Mucosa of rectum (tissue), 2 donors: ENCODE results near the gene CLDND1.

Experiments used
- H3K27ac ChIP-seq, 2 donors: one replicate each; pipeline ENCODE4 v1.7.0; 2013; ENCODE audit warnings: inconsistent platforms in 2 of 2, low read depth in 2 of 2, low read length in 2 of 2
- H3K27me3 ChIP-seq, 2 donors: one replicate each; pipeline ENCODE4 v1.7.0; 2013; ENCODE audit warnings: low read length in 2 of 2; ENCODE audit not compliant: control insufficient read depth in 2 of 2, insufficient read depth in 2 of 2
- H3K36me3 ChIP-seq, 2 donors: one replicate each; pipeline ENCODE4 v1.7.0; 2013; ENCODE audit warnings: low read length in 2 of 2; ENCODE audit not compliant: control insufficient read depth in 2 of 2, insufficient read depth in 2 of 2
- H3K4me1 ChIP-seq, 2 donors: one replicate each; pipeline ENCODE4 v1.7.0; 2013; ENCODE audit warnings: low read length in 2 of 2, mild to moderate bottlenecking in 1 of 2; ENCODE audit not compliant: control insufficient read depth in 2 of 2, insufficient read depth in 2 of 2
- H3K4me3 ChIP-seq, 2 donors: one replicate each; pipeline ENCODE4 v1.7.0; 2013; ENCODE audit warnings: low read length in 2 of 2
- H3K9ac ChIP-seq, 2 donors: one replicate each; pipeline ENCODE4 v1.7.0; 2013; ENCODE audit warnings: low read length in 2 of 2, low read depth in 1 of 2, mild to moderate bottlenecking in 1 of 2
- H3K9me3 ChIP-seq, 2 donors: one replicate each; pipeline ENCODE4 v1.7.0; 2013; ENCODE audit warnings: low read length in 2 of 2; ENCODE audit not compliant: control insufficient read depth in 2 of 2
- donor health status: healthy.
- donor health status: Normal muscosa, but diverticular disease.

The CLDND1 gene

GRCh38 chr3:98532709-98533571, 10.2 kb upstream of the CLDND1 start:
- H3K4me3 ChIP-seq = peak overlapping the region; percentile 45 to 65
- H3K9ac ChIP-seq = peak overlapping the region; percentile 50 to 66
- no peaks in the 10 kb centered on the region for H3K27me3 ChIP-seq
- H3K36me3 ChIP-seq = no peaks in the 10 kb centered on the region
- no peaks in the 10 kb centered on the region for H3K4me1 ChIP-seq
- no peaks in the 10 kb centered on the region for H3K9me3 ChIP-seq
- H3K27ac ChIP-seq = peak overlapping the region; percentile 68 to 76

- H3K27me3 ChIP-seq = no peaks in the 10 kb centered on the region
- H3K9ac ChIP-seq = peak overlapping the region; percentile 50 to 66
- H3K36me3 ChIP-seq = no peaks in the 10 kb centered on the region
- H3K9me3 ChIP-seq = no peaks in the 10 kb centered on the region
- H3K4me3 ChIP-seq = peak overlapping the region; percentile 45 to 65
- peak overlapping the region; percentile 68 to 76 for H3K27ac ChIP-seq
- H3K4me1 ChIP-seq = no peaks in the 10 kb centered on the region
These were observed 9.6 kb upstream of the CLDND1 start for GRCh38 chr3:98532275-98532637.

GRCh38 chr3:98531622-98532274, 9.0 kb upstream of the CLDND1 start, which contains the start of gene GPR15:
GPR15 (plus strand) TSS chr3:98531978; CDS start chr3:98532034, 56 bp downstream.
- no peaks in the 10 kb centered on the region for H3K27me3 ChIP-seq
- H3K4me1 ChIP-seq = no peaks in the 10 kb centered on the region
- peak within 1 kb of the TSS; percentile 45 to 65 for H3K4me3 ChIP-seq
- peak within 1 kb of the TSS; percentile 50 to 66 for H3K9ac ChIP-seq
- H3K27ac ChIP-seq = peak within 1 kb of the TSS; percentile 68 to 76
- H3K9me3 ChIP-seq = no peaks in the 10 kb centered on the region
- H3K36me3 ChIP-seq = no peaks in the 10 kb centered on the region

GRCh38 chr3:98530676-98531075, 8.0 kb upstream of the CLDND1 start:
- H3K9me3 ChIP-seq = no peaks in the 10 kb centered on the region
- H3K36me3 ChIP-seq = no peaks in the 10 kb centered on the region
- no peaks in the 10 kb centered on the region for H3K27me3 ChIP-seq
- H3K4me3 ChIP-seq = peak overlapping the region in 1 of 2 donors; percentile 10
- no peak overlapping the region for H3K9ac ChIP-seq
- H3K27ac ChIP-seq = peak overlapping the region in 1 of 2 donors; percentile 24
- H3K4me1 ChIP-seq = no peaks in the 10 kb centered on the region

- no peak overlapping the region for H3K9ac ChIP-seq
- no peaks in the 10 kb centered on the region for H3K27me3 ChIP-seq
- H3K4me3 ChIP-seq = peak overlapping the region in 1 of 2 donors; percentile 37
- H3K4me1 ChIP-seq = no peaks in the 10 kb centered on the region
- no peaks in the 10 kb centered on the region for H3K36me3 ChIP-seq
- H3K9me3 ChIP-seq = no peaks in the 10 kb centered on the region
- H3K27ac ChIP-seq = peak overlapping the region in 1 of 2 donors; percentile 57
These were observed 7.3 kb upstream of the CLDND1 start for GRCh38 chr3:98529856-98530459.

- Histone ChIP-seq H3K9me3 (no peaks in the 10 kb centered on the region), H3K4me1 (no peaks in the 10 kb centered on the region), H3K36me3 (no peaks in the 10 kb centered on the region), H3K27me3 (no peaks in the 10 kb centered on the region), H3K4me3 (no peak overlapping the region), H3K27ac (peak overlapping the region in 1 of 2 donors; percentile 25), H3K9ac (no peak overlapping the region)
These were observed 6.0 kb upstream of the CLDND1 start for GRCh38 chr3:98528474-98529346.

GRCh38 chr3:98525494-98525893, 2.8 kb upstream of the CLDND1 start:
- no peak overlapping the region for H3K4me3 ChIP-seq
- no peak overlapping the region for H3K27ac ChIP-seq

GRCh38 chr3:98521897-98522543, 682 bp downstream of the CLDND1 start:
- Histone ChIP-seq H3K27ac (peak overlapping the region; percentile 90 to 93), H3K27me3 (no peaks in the 10 kb centered on the region), H3K9me3 (no peaks in the 10 kb centered on the region), H3K4me3 (peak overlapping the region; percentile 77 to 91), H3K36me3 (peaks cover 10 to 17% of the 10 kb centered on the region in 2 donors), H3K9ac (peak overlapping the region; percentile 83 to 84), H3K4me1 (peaks cover 0 to 4% of the 10 kb centered on the region in 2 donors)

More at GRCh38 chr3:98525494-98525893, 2.8 kb upstream of the CLDND1 start:
- peaks cover 0 to 4% of the 10 kb centered on the region in 2 donors for H3K4me1 ChIP-seq
- H3K36me3 ChIP-seq = peaks cover 0 to 3% of the 10 kb centered on the region in 2 donors
- H3K9ac ChIP-seq = no peak overlapping the region
- no peaks in the 10 kb centered on the region for H3K27me3 ChIP-seq
- no peaks in the 10 kb centered on the region for H3K9me3 ChIP-seq

GRCh38 chr3:98519351-98519750, 3.4 kb downstream of the CLDND1 start:
- H3K27ac ChIP-seq = no peak overlapping the region

More at GRCh38 chr3:98519351-98519750, 3.4 kb downstream of the CLDND1 start:
- Histone ChIP-seq H3K9ac (no peak overlapping the region), H3K36me3 (peaks cover 21 to 31% of the 10 kb centered on the region in 2 donors), H3K27me3 (no peaks in the 10 kb centered on the region), H3K4me3 (no peak overlapping the region), H3K4me1 (peaks cover 0 to 4% of the 10 kb centered on the region in 2 donors), H3K9me3 (no peaks in the 10 kb centered on the region)
